Measurements from ENCODE around the gene NENF. TPM values are rescaled to one million over a fixed set of nuclear protein-coding genes. Genes with fewer than 3 reads are reported as not detected.
A peak's percentile ranks its signal among the peaks of the same experiment; 100 is the strongest.

The NENF gene
- total RNA-seq, 2 experiments from 2014 or later, result 27.7 to 35.4 TPM

DNA sequence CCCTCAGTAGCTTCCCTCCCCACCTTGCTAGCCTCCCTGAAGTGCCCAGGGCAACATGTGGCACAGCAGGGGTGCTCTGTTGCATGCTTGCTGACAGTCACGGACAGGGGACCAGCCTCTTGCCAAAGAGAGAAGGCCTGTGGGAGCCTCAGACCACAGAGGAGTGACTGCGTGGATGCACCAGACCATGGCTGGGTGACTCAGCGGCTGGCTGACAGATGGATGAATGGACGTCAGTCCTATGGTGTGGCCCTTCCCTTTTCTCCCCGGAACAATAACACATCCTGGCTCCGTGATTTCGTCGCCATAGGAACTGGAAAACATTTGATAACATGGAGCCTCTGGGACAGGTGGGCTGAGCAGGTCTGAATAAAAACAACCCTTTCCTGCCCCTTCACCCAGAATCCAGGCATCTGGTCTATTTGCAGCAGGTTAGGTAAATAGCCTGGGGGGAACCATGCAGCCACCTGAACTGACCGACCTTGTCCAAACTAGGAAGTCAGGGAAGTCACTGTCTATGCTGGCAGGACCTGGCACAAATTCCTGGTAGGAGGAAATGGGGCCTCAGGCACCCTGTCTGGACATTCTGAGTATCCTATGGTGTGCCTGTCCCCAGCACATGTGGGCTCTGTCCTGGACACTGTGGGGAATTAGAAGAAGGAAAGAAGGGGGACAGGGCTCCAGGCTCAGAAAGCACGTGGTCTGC, 53.3 kb downstream of the NENF start:
- ChIA-PET CTCF (interaction anchor here (1.5 kb wide), 1 partner anchor 9 kb away, joined by 6 read pairs; no protein-coding TSS in a partner anchor), POLR2A (no interaction called here)
- Mint-ChIP-seq H3K27me3 (no peaks in the 10 kb centered on the region), H3K36me3 (ENCODE audit: low read depth) (no peaks in the 10 kb centered on the region), H3K27ac (no peak overlapping the region), H3K4me3 (no peak overlapping the region), H3K9me3 (no peaks in the 10 kb centered on the region), H3K4me1 (ENCODE audit: low read depth) (no peaks in the 10 kb centered on the region)
- intact Hi-C loops (cut with micrococcal nuclease), result no loop called here
- ATAC-seq (no peak), DNase-seq (no peak)
- TF ChIP-seq, protein P1, sequence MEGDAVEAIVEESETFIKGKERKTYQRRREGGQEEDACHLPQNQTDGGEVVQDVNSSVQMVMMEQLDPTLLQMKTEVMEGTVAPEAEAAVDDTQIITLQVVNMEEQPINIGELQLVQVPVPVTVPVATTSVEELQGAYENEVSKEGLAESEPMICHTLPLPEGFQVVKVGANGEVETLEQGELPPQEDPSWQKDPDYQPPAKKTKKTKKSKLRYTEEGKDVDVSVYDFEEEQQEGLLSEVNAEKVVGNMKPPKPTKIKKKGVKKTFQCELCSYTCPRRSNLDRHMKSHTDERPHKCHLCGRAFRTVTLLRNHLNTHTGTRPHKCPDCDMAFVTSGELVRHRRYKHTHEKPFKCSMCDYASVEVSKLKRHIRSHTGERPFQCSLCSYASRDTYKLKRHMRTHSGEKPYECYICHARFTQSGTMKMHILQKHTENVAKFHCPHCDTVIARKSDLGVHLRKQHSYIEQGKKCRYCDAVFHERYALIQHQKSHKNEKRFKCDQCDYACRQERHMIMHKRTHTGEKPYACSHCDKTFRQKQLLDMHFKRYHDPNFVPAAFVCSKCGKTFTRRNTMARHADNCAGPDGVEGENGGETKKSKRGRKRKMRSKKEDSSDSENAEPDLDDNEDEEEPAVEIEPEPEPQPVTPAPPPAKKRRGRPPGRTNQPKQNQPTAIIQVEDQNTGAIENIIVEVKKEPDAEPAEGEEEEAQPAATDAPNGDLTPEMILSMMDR (IDR thresholded peaks at IDR 0.05), result no peak

DNA sequence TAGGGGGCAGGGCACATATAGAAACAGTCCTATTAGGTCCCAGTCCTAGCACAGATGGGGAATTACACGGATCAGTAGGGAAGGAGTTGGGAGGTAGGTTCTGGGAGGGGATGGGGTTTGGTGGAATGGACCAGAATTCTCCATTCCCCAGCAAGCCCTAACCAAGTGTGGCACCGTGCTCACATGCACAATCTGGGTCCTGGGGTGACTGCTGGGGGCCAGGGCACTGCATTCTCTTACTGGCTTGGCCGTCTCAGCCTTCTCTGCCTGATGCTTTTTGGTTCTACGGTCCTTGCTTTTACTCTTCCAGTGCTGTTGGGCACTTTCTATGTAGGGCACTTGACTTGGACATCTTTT, 53.9 kb downstream of the NENF start:
- H3K27me3 Mint-ChIP-seq, result no peaks in the 10 kb centered on the region
- POLR2A ChIA-PET, result no interaction called here
- DNase-seq, result no peak

DNA sequence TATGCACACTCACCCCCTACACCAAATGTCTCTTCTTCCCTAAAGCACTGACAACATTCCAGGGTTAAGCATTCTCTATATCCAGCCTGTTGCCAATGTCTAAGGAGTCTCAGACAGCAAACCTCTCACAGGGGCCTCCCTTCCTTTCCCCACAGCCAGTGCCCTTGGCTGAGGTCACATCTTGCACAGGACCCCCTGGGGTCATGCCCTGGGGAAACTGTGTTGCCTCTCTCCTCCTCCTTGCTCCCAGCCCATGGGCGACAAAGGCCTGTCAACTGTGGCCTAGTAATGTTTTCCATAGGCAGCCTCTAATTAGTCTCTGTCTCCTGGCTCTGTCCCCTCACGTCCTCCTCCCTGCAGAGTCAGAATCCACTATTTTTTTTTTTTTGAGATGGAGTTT, 54.6 kb downstream of the NENF start:
- ChIA-PET CTCF (interaction anchor here (0.7 kb wide), 1 partner anchor 192 kb away, joined by 3 read pairs; no protein-coding TSS in a partner anchor), POLR2A (interaction anchor here (0.5 to 1.3 kb wide), 2 partner anchors 11 to 342 kb away, joined by 3 read pairs; no protein-coding TSS in a partner anchor)
- TF ChIP-seq, protein P1 (IDR thresholded peaks at IDR 0.05), result no peak
- no peak overlapping the region for H3K27ac Mint-ChIP-seq
- no peaks in the 10 kb centered on the region for H3K36me3 Mint-ChIP-seq (ENCODE audit: low read depth)
- H3K9me3 Mint-ChIP-seq, result no peaks in the 10 kb centered on the region
- H3K4me1 Mint-ChIP-seq (ENCODE audit: low read depth), result no peaks in the 10 kb centered on the region
- intact Hi-C loops (cut with micrococcal nuclease), result no loop called here
- DNase-seq (no peak), ATAC-seq (no peak)
- no peak overlapping the region for H3K4me3 Mint-ChIP-seq
- no peaks in the 10 kb centered on the region for H3K27me3 Mint-ChIP-seq

More for the DNA sequence above, 53.9 kb downstream of the NENF start:
- intact Hi-C loops (cut with micrococcal nuclease), result no loop called here
- Mint-ChIP-seq H3K4me3 (no peak overlapping the region), H3K9me3 (no peaks in the 10 kb centered on the region), H3K4me1 (ENCODE audit: low read depth) (no peaks in the 10 kb centered on the region), H3K36me3 (ENCODE audit: low read depth) (no peaks in the 10 kb centered on the region), H3K27ac (no peak overlapping the region)
- TF ChIP-seq, protein P1 (IDR thresholded peaks at IDR 0.05), result no peak
- CTCF ChIA-PET, result interaction anchor here (0.7 kb wide), 1 partner anchor 192 kb away, joined by 3 read pairs; no protein-coding TSS in a partner anchor
- ATAC-seq, result no peak

DNA sequence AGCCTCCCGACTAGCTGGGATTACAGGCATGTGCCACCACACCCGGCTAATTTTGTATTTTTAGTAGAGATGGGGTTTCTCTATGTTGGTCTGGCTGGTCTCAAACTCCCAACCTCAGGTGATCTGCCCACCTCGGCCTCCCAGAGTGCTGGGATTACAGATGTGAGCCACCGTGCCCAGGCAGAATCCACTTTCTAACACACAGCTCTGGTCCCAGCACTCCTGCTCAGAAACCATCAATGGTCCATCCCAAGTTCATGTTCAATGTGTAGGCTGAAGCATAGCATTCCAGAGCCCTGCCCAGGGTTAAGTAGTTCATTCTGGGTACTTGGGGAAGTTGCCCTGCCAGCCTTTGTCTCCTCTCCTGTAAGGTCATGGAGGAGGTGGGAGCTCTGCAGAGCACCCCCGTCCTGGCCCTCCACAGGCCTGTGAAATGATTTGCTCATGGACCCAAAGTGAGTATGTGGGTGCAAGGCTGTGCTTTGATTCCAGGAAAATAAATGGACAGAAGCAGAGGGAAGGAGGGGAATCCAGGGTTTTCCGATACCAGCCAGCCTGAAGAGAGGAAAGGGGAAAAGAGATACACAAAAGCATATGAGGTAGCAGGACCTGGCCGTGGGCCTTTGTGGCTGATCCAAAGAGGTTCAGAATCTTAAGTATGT, 55.2 kb downstream of the NENF start:
- CTCF ChIA-PET, result interaction anchor here (1.2 to 2.8 kb wide), 2 partner anchors 11 to 142 kb away, joined by 3 to 17 read pairs; no protein-coding TSS in a partner anchor
- DNase-seq (no peak), ATAC-seq (no peak)
- TF ChIP-seq, protein P1 (IDR thresholded peaks at IDR 0.05), result no peak
- no peaks in the 10 kb centered on the region for H3K4me1 Mint-ChIP-seq (ENCODE audit: low read depth)
- H3K9me3 Mint-ChIP-seq, result no peaks in the 10 kb centered on the region
- H3K4me3 Mint-ChIP-seq, result no peak overlapping the region
- no peaks in the 10 kb centered on the region for H3K27me3 Mint-ChIP-seq
- POLR2A ChIA-PET, result interaction anchor here (0.5 to 1.3 kb wide), 3 partner anchors 10 to 342 kb away, joined by 3 to 5 read pairs (median 3); no protein-coding TSS in a partner anchor
- H3K36me3 Mint-ChIP-seq (ENCODE audit: low read depth), result no peaks in the 10 kb centered on the region
- intact Hi-C loops (cut with micrococcal nuclease), result no loop called here
- peak overlapping the region; percentile 2 for H3K27ac Mint-ChIP-seq
